ENCODE data around the gene MACROH2A2.

Gene MACROH2A2

GRCh38 chr10:70137135-70137534, 84.5 kb downstream of the MACROH2A2 start:
- no peak overlapping the region for H3K27ac ChIP-seq
- no peaks in the 10 kb centered on the region for H3K9me3 ChIP-seq (ENCODE audit: low read depth, low read length)
- TF ChIP-seq FOXP2 (optimal IDR thresholded peaks at IDR 0.05; ENCODE audit: control extremely low read depth, extremely low read length, insufficient read depth) = no peak
- H3K9ac ChIP-seq (ENCODE audit: insufficient read length) = no peak overlapping the region
- H3K4me3 ChIP-seq = no peak overlapping the region
- no peaks in the 10 kb centered on the region for H3K36me3 ChIP-seq (ENCODE audit: insufficient read depth, low read length)
- no peak for DNase-seq (ENCODE audit: low read depth, low spot score)

GRCh38 chr10:70137927-70138883, 85.6 kb downstream of the MACROH2A2 start:
- H3K4me3 ChIP-seq = no peak overlapping the region
- no peak for DNase-seq (ENCODE audit: low read depth, low spot score)
- no peaks in the 10 kb centered on the region for H3K36me3 ChIP-seq (ENCODE audit: insufficient read depth, low read length)
- no peaks in the 10 kb centered on the region for H3K9me3 ChIP-seq (ENCODE audit: low read depth, low read length)
- no peak for TF ChIP-seq FOXP2 (optimal IDR thresholded peaks at IDR 0.05; ENCODE audit: control extremely low read depth, extremely low read length, insufficient read depth)
- no peak for TF ChIP-seq EZH2 (IDR thresholded peaks at IDR 0.05)
- TF ChIP-seq POLR2AphosphoS5 (IDR thresholded peaks at IDR 0.05; ENCODE audit: borderline replicate concordance, low read depth, low read length) = no peak
- no peak overlapping the region for H3K27ac ChIP-seq
- no peak overlapping the region for H3K9ac ChIP-seq (ENCODE audit: insufficient read length)

- Histone ChIP-seq H3K27ac (no peak overlapping the region), H3K4me3 (no peak overlapping the region), H3K9me3 (ENCODE audit: low read depth, low read length) (no peaks in the 10 kb centered on the region), H3K9ac (ENCODE audit: insufficient read length) (no peak overlapping the region), H3K36me3 (ENCODE audit: insufficient read depth, low read length) (no peaks in the 10 kb centered on the region)
- DNase-seq (ENCODE audit: low read depth, low spot score) = no peak
- TF ChIP-seq POLR2AphosphoS5 (IDR thresholded peaks at IDR 0.05; ENCODE audit: borderline replicate concordance, low read depth, low read length) (no peak), EZH2 (IDR thresholded peaks at IDR 0.05) (no peak), FOXP2 (optimal IDR thresholded peaks at IDR 0.05; ENCODE audit: control extremely low read depth, extremely low read length, insufficient read depth) (no peak)
Measured at GRCh38 chr10:70139151-70139996, 86.7 kb downstream of the MACROH2A2 start.

- no peaks in the 10 kb centered on the region for H3K9me3 ChIP-seq (ENCODE audit: low read depth, low read length)
- no peak overlapping the region for H3K9ac ChIP-seq (ENCODE audit: insufficient read length)
- TF ChIP-seq EZH2 (IDR thresholded peaks at IDR 0.05) (no peak), FOXP2 (optimal IDR thresholded peaks at IDR 0.05; ENCODE audit: control extremely low read depth, extremely low read length, insufficient read depth) (no peak), POLR2AphosphoS5 (IDR thresholded peaks at IDR 0.05; ENCODE audit: borderline replicate concordance, low read depth, low read length) (no peak)
- H3K36me3 ChIP-seq (ENCODE audit: insufficient read depth, low read length) = no peaks in the 10 kb centered on the region
- no peak overlapping the region for H3K4me3 ChIP-seq
- no peak overlapping the region for H3K27ac ChIP-seq
- no peak for DNase-seq (ENCODE audit: low read depth, low spot score)
Measured at GRCh38 chr10:70139997-70140250, 87.3 kb downstream of the MACROH2A2 start.

GRCh38 chr10:70140297-70140696, 87.7 kb downstream of the MACROH2A2 start:
- Histone ChIP-seq H3K4me3 (no peak overlapping the region), H3K36me3 (ENCODE audit: insufficient read depth, low read length) (no peaks in the 10 kb centered on the region), H3K9me3 (ENCODE audit: low read depth, low read length) (no peaks in the 10 kb centered on the region), H3K27ac (no peak overlapping the region), H3K9ac (ENCODE audit: insufficient read length) (no peak overlapping the region)
- TF ChIP-seq FOXP2 (optimal IDR thresholded peaks at IDR 0.05; ENCODE audit: control extremely low read depth, extremely low read length, insufficient read depth) (no peak), EZH2 (IDR thresholded peaks at IDR 0.05) (no peak)
- DNase-seq (ENCODE audit: low read depth, low spot score) = no peak

- no peak for TF ChIP-seq POLR2AphosphoS5 (IDR thresholded peaks at IDR 0.05; ENCODE audit: borderline replicate concordance, low read depth, low read length)
- no peak for TF ChIP-seq FOXP2 (optimal IDR thresholded peaks at IDR 0.05; ENCODE audit: control extremely low read depth, extremely low read length, insufficient read depth)
- no peak for TF ChIP-seq EZH2 (IDR thresholded peaks at IDR 0.05)
- H3K36me3 ChIP-seq (ENCODE audit: insufficient read depth, low read length) = no peaks in the 10 kb centered on the region
- no peaks in the 10 kb centered on the region for H3K9me3 ChIP-seq (ENCODE audit: low read depth, low read length)
- H3K27ac ChIP-seq = no peak overlapping the region
- no peak for DNase-seq (ENCODE audit: low read depth, low spot score)
- H3K9ac ChIP-seq (ENCODE audit: insufficient read length) = no peak overlapping the region
- no peak overlapping the region for H3K4me3 ChIP-seq
Measured at GRCh38 chr10:70142555-70142954, 89.9 kb downstream of the MACROH2A2 start.

GRCh38 chr10:70144372-70145110, 91.9 kb downstream of the MACROH2A2 start:
- Histone ChIP-seq H3K36me3 (ENCODE audit: insufficient read depth, low read length) (no peaks in the 10 kb centered on the region), H3K27ac (no peak overlapping the region), H3K4me3 (peak overlapping the region; percentile 86), H3K9me3 (ENCODE audit: low read depth, low read length) (no peaks in the 10 kb centered on the region), H3K9ac (ENCODE audit: insufficient read length) (peak overlapping the region; percentile 80)
- no peak for TF ChIP-seq FOXP2 (optimal IDR thresholded peaks at IDR 0.05; ENCODE audit: control extremely low read depth, extremely low read length, insufficient read depth)
- no peak for TF ChIP-seq POLR2AphosphoS5 (IDR thresholded peaks at IDR 0.05; ENCODE audit: borderline replicate concordance, low read depth, low read length)
- TF ChIP-seq EZH2 (IDR thresholded peaks at IDR 0.05) = no peak
- no peak for DNase-seq (ENCODE audit: low read depth, low spot score)

- Histone ChIP-seq H3K27ac (no peak overlapping the region; the same call in 1 of the 2 replicates), H3K9ac (ENCODE audit: insufficient read length) (peak overlapping the region; percentile 80), H3K4me3 (peak overlapping the region; percentile 86), H3K36me3 (ENCODE audit: insufficient read depth, low read length) (no peaks in the 10 kb centered on the region; the same call in 1 of the 2 replicates), H3K9me3 (ENCODE audit: low read depth, low read length) (no peaks in the 10 kb centered on the region)
- DNase-seq (ENCODE audit: low read depth, low spot score) = no peak
- TF ChIP-seq EZH2 (IDR thresholded peaks at IDR 0.05) = no peak
- TF ChIP-seq POLR2AphosphoS5 (IDR thresholded peaks at IDR 0.05; ENCODE audit: borderline replicate concordance, low read depth, low read length) = no peak
- TF ChIP-seq FOXP2 (optimal IDR thresholded peaks at IDR 0.05; ENCODE audit: control extremely low read depth, extremely low read length, insufficient read depth) = no peak
Measured at GRCh38 chr10:70145166-70145665, 92.6 kb downstream of the MACROH2A2 start.

Measured in SK-N-MC (cell line).